WTC11 (cell line): ENCODE measurements around the gene ASIC3. TPM values are rescaled to one million over a fixed set of nuclear protein-coding genes. Genes with fewer than 3 reads are reported as not detected.

ENCODE experiments used
- ATAC-seq: fragments of 200-7000 bp; cut with Tn5 transposase; 2 replicates; pipeline ENCODE4 v1.10.0; 2021; ENCODE audit warnings: mild to moderate bottlenecking, moderate library complexity
- CTCF ChIA-PET: fragments of 300-600 bp; sonication (Branson Sonifier 250); formaldehyde crosslinking; loops from one replicate; lab custom pipeline; 2021; ENCODE audit warnings: antibody characterized with exemption; lab: Charles Lee
- POLR2A ChIA-PET: fragments of 350-600 bp; sonication (Branson Sonifier 250); formaldehyde crosslinking; loops from one replicate; lab custom pipeline; 2021; ENCODE audit warnings: antibody characterized with exemption; lab: Charles Lee
- DNase-seq: peaks from one replicate; pipeline ENCODE4 v3.0.0; 2021; ENCODE audit warnings: low spot score
- H3K27ac Mint-ChIP-seq: 2 replicates; pipeline ENCODE4 v1.8.0; 2021; ENCODE audit warnings: mixed read lengths
- H3K27me3 Mint-ChIP-seq: 2 replicates; pipeline ENCODE4 v1.8.0; 2021; ENCODE audit warnings: low read depth, mild to moderate bottlenecking, moderate library complexity, mixed read lengths
- H3K36me3 Mint-ChIP-seq: 2 replicates; pipeline ENCODE4 v1.8.0; 2021; ENCODE audit warnings: mixed read lengths
- H3K4me1 Mint-ChIP-seq: 2 replicates; pipeline ENCODE4 v1.8.0; 2022; ENCODE audit warnings: mixed read lengths
- H3K4me3 Mint-ChIP-seq: 2 replicates; pipeline ENCODE4 v1.8.0; 2021; ENCODE audit warnings: mild to moderate bottlenecking, moderate library complexity, mixed read lengths
- H3K9me3 Mint-ChIP-seq: 2 replicates; pipeline ENCODE4 v1.8.0; 2021; ENCODE audit warnings: mixed read lengths
- ARID4B ChIP-seq: sonication (generic); formaldehyde crosslinking; IDR thresholded peaks from 2 replicates; pipeline ENCODE4 v1.8.0; 2023; ENCODE audit warnings: missing genetic modification reagents, mild to moderate bottlenecking, borderline replicate concordance
- ATF1 ChIP-seq: sonication (generic); formaldehyde crosslinking; IDR thresholded peaks from 2 replicates; pipeline ENCODE4 v1.8.1; 2023; ENCODE audit warnings: mild to moderate bottlenecking, moderate library complexity, missing genetic modification reagents
- CTCF ChIP-seq: fragments of 200-600 bp; IDR thresholded peaks from 2 replicates; pipeline ENCODE4 v1.8.0; 2022; ENCODE audit warnings: antibody characterized with exemption
- E2F4 ChIP-seq: sonication (generic); formaldehyde crosslinking; IDR thresholded peaks from 2 replicates; pipeline ENCODE4 v1.8.1; 2022; ENCODE audit warnings: low read depth, mild to moderate bottlenecking, moderate library complexity, missing genetic modification reagents, borderline replicate concordance
- HMGXB4 ChIP-seq: sonication (generic); formaldehyde crosslinking; IDR thresholded peaks from 2 replicates; pipeline ENCODE4 v1.8.1; 2023; ENCODE audit warnings: mild to moderate bottlenecking, moderate library complexity, missing genetic modification reagents
- MXD4 ChIP-seq: fragments of 250-450 bp; sonication (Bioruptor Pico); IDR thresholded peaks from 2 replicates; pipeline ENCODE4 v1.8.0; 2021; ENCODE audit warnings: mild to moderate bottlenecking, moderate library complexity, borderline replicate concordance
- NR1H2 ChIP-seq: sonication (generic); formaldehyde crosslinking; IDR thresholded peaks from 2 replicates; pipeline ENCODE4 v1.9.0; 2021; ENCODE audit warnings: mild to moderate bottlenecking, moderate library complexity, missing genetic modification reagents
- NR2C2 ChIP-seq: sonication (generic); formaldehyde crosslinking; IDR thresholded peaks from 2 replicates; pipeline ENCODE4 v1.8.0; 2022; ENCODE audit warnings: mild to moderate bottlenecking, missing genetic modification reagents
- PREB ChIP-seq: sonication (generic); formaldehyde crosslinking; IDR thresholded peaks from 2 replicates; pipeline ENCODE4 v1.8.1; 2022; ENCODE audit warnings: mild to moderate bottlenecking, missing genetic modification reagents, moderate library complexity, borderline replicate concordance
- RELA ChIP-seq: sonication (generic); formaldehyde crosslinking; IDR thresholded peaks from 2 replicates; pipeline ENCODE4 v1.8.1; 2022; ENCODE audit warnings: missing genetic modification reagents, mild to moderate bottlenecking, borderline replicate concordance
- ZNF281 ChIP-seq: sonication (generic); formaldehyde crosslinking; IDR thresholded peaks from 2 replicates; pipeline ENCODE4 v1.8.0; 2023; ENCODE audit warnings: mild to moderate bottlenecking, missing genetic modification reagents
- ZNF317 ChIP-seq: sonication (generic); formaldehyde crosslinking; IDR thresholded peaks from 2 replicates; pipeline ENCODE4 v1.8.1; 2023; ENCODE audit warnings: low read depth, mild to moderate bottlenecking, moderate library complexity, missing genetic modification reagents, borderline replicate concordance
- ZNF512 ChIP-seq: sonication (generic); formaldehyde crosslinking; IDR thresholded peaks from 2 replicates; pipeline ENCODE4 v1.8.1; 2022; ENCODE audit warnings: missing genetic modification reagents, borderline replicate concordance
- total RNA-seq: library from RNA; stranded (reverse); gene quantifications from 3 replicates; pipeline ENCODE4 v1.2.3, GENCODE V29; 2021

Gene ASIC3
- total RNA-seq, 1 experiment from 2014 or later, result 5.5 TPM

- Mint-ChIP-seq H3K4me3 (peak overlapping the region; percentile 68), H3K27me3 (peaks cover 82% of the 10 kb centered on the region), H3K9me3 (no peaks in the 10 kb centered on the region), H3K36me3 (no peaks in the 10 kb centered on the region), H3K4me1 (peaks cover 39% of the 10 kb centered on the region), H3K27ac (no peak overlapping the region)
- ChIA-PET POLR2A (interaction anchor here (0.9 to 1.5 kb wide), 4 partner anchors 10 to 68 kb away, joined by 3 to 8 read pairs (median 4); partner anchors contain the start of gene ABCB8), CTCF (interaction anchor here (0.5 to 6.3 kb wide), 63 partner anchors 9 to 1442 kb away, joined by 3 to 112 read pairs (median 4); partner anchors contain the start of genes ABCB8, ABCF2, AOC1 and ASB10)
- TF ChIP-seq ARID4B (CRISPR knock-in tag), result 0 out of 2 replicates have a peak, but pooled peaks have one; percentile 95
- TF ChIP-seq RELA (CRISPR knock-in tag), result no peak
- no peak for TF ChIP-seq NR2C2 (CRISPR knock-in tag)
- no peak for TF ChIP-seq E2F4 (CRISPR knock-in tag)
- TF ChIP-seq ZNF317, result no peak
- TF ChIP-seq ZNF281, result no peak
- peak; percentile 88 for TF ChIP-seq HMGXB4 (CRISPR knock-in tag)
- no peak for TF ChIP-seq MXD4 (CRISPR knock-in tag)
- TF ChIP-seq NR1H2 (CRISPR knock-in tag), result no peak
- no peak for TF ChIP-seq PREB (CRISPR knock-in tag)
- peak; percentile 83 for TF ChIP-seq CTCF
- TF ChIP-seq ATF1, result 0 out of 2 replicates have a peak, but pooled peaks have one; percentile 5
- TF ChIP-seq ZNF512 (CRISPR knock-in tag), result no peak
- ATAC-seq (peak; percentile 69), DNase-seq (peak; percentile 95)
Measured at GRCh38 chr7:151017953-151018420, 30.3 kb upstream of the ASIC3 start.
